ENCODE measurements around the gene MSH5. TPM values are rescaled to one million over a fixed set of nuclear protein-coding genes. Genes with fewer than 3 reads are reported as not detected.

The MSH5 gene
- total and polyA plus RNA-seq, 2 of the 13 experiments (the other 11 are each of a cell fraction or from before 2014, with no cell fraction given), result 10.2 to 38.7 TPM

- TF ChIP-seq, protein P1, sequence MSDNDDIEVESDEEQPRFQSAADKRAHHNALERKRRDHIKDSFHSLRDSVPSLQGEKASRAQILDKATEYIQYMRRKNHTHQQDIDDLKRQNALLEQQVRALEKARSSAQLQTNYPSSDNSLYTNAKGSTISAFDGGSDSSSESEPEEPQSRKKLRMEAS (IDR thresholded peaks at IDR 0.05), result peak; percentile 64; the same call in 1 of the 2 replicates
- TF ChIP-seq, protein P2, sequence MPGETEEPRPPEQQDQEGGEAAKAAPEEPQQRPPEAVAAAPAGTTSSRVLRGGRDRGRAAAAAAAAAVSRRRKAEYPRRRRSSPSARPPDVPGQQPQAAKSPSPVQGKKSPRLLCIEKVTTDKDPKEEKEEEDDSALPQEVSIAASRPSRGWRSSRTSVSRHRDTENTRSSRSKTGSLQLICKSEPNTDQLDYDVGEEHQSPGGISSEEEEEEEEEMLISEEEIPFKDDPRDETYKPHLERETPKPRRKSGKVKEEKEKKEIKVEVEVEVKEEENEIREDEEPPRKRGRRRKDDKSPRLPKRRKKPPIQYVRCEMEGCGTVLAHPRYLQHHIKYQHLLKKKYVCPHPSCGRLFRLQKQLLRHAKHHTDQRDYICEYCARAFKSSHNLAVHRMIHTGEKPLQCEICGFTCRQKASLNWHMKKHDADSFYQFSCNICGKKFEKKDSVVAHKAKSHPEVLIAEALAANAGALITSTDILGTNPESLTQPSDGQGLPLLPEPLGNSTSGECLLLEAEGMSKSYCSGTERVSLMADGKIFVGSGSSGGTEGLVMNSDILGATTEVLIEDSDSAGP (CRISPR knock-in tag; IDR thresholded peaks at IDR 0.05; ENCODE audit: borderline replicate concordance), result peak; percentile 71; the same call in 1 of the 2 replicates
- no peak for TF ChIP-seq ZNF44 (CRISPR knock-in tag; IDR thresholded peaks at IDR 0.05)
- no peak for TF ChIP-seq ZNF296 (CRISPR knock-in tag; conservative IDR thresholded peaks at IDR 0.05)
- TF ChIP-seq GLI4 (CRISPR knock-in tag; IDR thresholded peaks at IDR 0.05; ENCODE audit: borderline replicate concordance), result no peak
- TF ChIP-seq ZNF331 (CRISPR knock-in tag; IDR thresholded peaks at IDR 0.05), result peak; percentile 69; the same call in 1 of the 2 replicates
- TF ChIP-seq DMAP1 (CRISPR knock-in tag; IDR thresholded peaks at IDR 0.05), result 0 out of 2 replicates have a peak, but pooled peaks have one; percentile 47
Measured at GRCh38 chr6:31717499-31718222, 22.1 kb upstream of the MSH5 start (continued).

GRCh38 chr6:31718265-31718664 is 21.5 kb upstream of the MSH5 start:
- Histone ChIP-seq H3K4me1 (ENCODE audit: insufficient read depth, low read length) (peaks cover 22% of the 10 kb centered on the region), H3K36me3 (replicated peaks in 1 of 2; ENCODE audit: control insufficient read depth in 1 of 2, insufficient read depth in 2 of 2, low read length in 2 of 2) (no peaks in the 10 kb centered on the region), H3K79me2 (ENCODE audit: insufficient read depth, low read length) (no peaks in the 10 kb centered on the region), H2AFZ (ENCODE audit: low read length) (no peak overlapping the region), H3K4me3 (replicated peaks in 1 of 3; ENCODE audit: insufficient read depth in 1 of 3, low read depth in 2 of 3, low read length in 3 of 3) (no peak overlapping the region), H3K27me3 (ENCODE audit: control insufficient read depth in 1 of 2, insufficient read depth in 2 of 2, low read length in 2 of 2) (peaks cover 5 to 47% of the 10 kb centered on the region in 2 experiments; a peak in 4 of 5 replicates), H4K20me1 (ENCODE audit: insufficient read depth, low read length) (no peaks in the 10 kb centered on the region), H3K9ac (ENCODE audit: insufficient read depth, low read depth, low read length) (no peak overlapping the region), H3K27ac (ENCODE audit: extremely low read length, insufficient read depth, low read length) (no peak overlapping the region), H3K9me3 (ENCODE audit: low read length) (no peaks in the 10 kb centered on the region), H3K4me2 (ENCODE audit: low read depth, low read length) (no peak overlapping the region)
- no peak for ATAC-seq
- no peak for TF ChIP-seq ZNF460 (CRISPR knock-in tag; IDR thresholded peaks at IDR 0.05; ENCODE audit: borderline replicate concordance)
- no peak for TF ChIP-seq ZSCAN25 (CRISPR knock-in tag; IDR thresholded peaks at IDR 0.05)
- no peak for TF ChIP-seq XBP1 (CRISPR knock-in tag; IDR thresholded peaks at IDR 0.05)
- TF ChIP-seq ZNF354B (CRISPR knock-in tag; IDR thresholded peaks at IDR 0.05), result no peak
- TF ChIP-seq KAT2B (IDR thresholded peaks at IDR 0.05; ENCODE audit: borderline replicate concordance, low read depth, low read length), result no peak
- no peak for TF ChIP-seq ZNF282 (IDR thresholded peaks at IDR 0.05; ENCODE audit: partially characterized antibody)
- TF ChIP-seq ZNF747 (CRISPR knock-in tag; IDR thresholded peaks at IDR 0.05; ENCODE audit: borderline replicate concordance), result no peak
- TF ChIP-seq DMAP1 (CRISPR knock-in tag; IDR thresholded peaks at IDR 0.05), result no peak
- TF ChIP-seq ZNF256 (CRISPR knock-in tag; conservative IDR thresholded peaks at IDR 0.05), result no peak
- TF ChIP-seq CENPT (CRISPR knock-in tag; IDR thresholded peaks at IDR 0.05; ENCODE audit: low read depth), result no peak
- intact Hi-C loops (cut with micrococcal nuclease; ENCODE audit: unreplicated experiment), result loop anchor here (5.0 kb wide), 1 partner anchor 36 kb away; the partner anchor contains the start of gene LY6G5C
- ChIA-PET POLR2A (interaction anchor here (0.8 to 1.6 kb wide), 3 partner anchors 15 to 109 kb away, joined by 3 to 7 read pairs (median 4); partner anchors contain the start of genes ABHD16A and HSPA1B), CTCF (ENCODE audit: low intra/inter-chr PET ratio, low total read pairs) (interaction anchor here (0.9 kb wide), 1 partner anchor 52 kb away, joined by 3 read pairs; no protein-coding TSS in a partner anchor)
- in situ Hi-C loops (cut with HindIII; ENCODE audit: extremely low pct_ligation_motif_present, low pct_unique_long_range_greater_than_20kb), result no loop called here
- FAIRE-seq, result no peak
- WGBS (ENCODE audit: low lambda C conversion rate), result 40% methylated on average over 1 of the region's 1 CpG
- no TSS peak for BruUV-seq (replicated peaks)
- no peak for DNase-seq (ENCODE audit: low spot score)

Data from HepG2 (cell line).